HG02885 (cell line): Measurements from ENCODE around the gene PARD6G.
"Not testable (repeated sequence)": the region's sequence is repeated elsewhere in the genome, so short reads cannot be mapped to it uniquely, and the experiment has no call there.

ENCODE experiments used
- ATAC-seq: cut with Tn5 transposase; IDR thresholded peaks from one replicate; pipeline ENCODE4 v1.9.1; 2021; ENCODE audit warnings: mild to moderate bottlenecking; ENCODE audit not compliant: unreplicated experiment, poor library complexity

Gene PARD6G

GRCh38 chr18:80247393-80247841, at the start of gene PARD6G:
Gene PARD6G, minus strand, starts transcription at chr18:80247514. Its CDS starts 166 bp downstream, at chr18:80247348.
- ATAC-seq = peak; percentile 60

GRCh38 chr18:80262241-80263033, 15.1 kb upstream of the PARD6G start:
- not testable (repeated sequence) for ATAC-seq

- ATAC-seq = no peak
These were observed 12.3 kb upstream of the PARD6G start for GRCh38 chr18:80259610-80260009.

- no peak for ATAC-seq
These were observed 11.3 kb upstream of the PARD6G start for GRCh38 chr18:80258640-80259039.

- not testable (repeated sequence) for ATAC-seq
These were observed 10.5 kb upstream of the PARD6G start for GRCh38 chr18:80257579-80258543.

- ATAC-seq = no peak
These were observed 7.7 kb upstream of the PARD6G start for GRCh38 chr18:80254971-80255500.

GRCh38 chr18:80253871-80254492, 6.7 kb upstream of the PARD6G start:
- ATAC-seq = no peak

GRCh38 chr18:80253236-80253635, 5.9 kb upstream of the PARD6G start:
- ATAC-seq = no peak

GRCh38 chr18:80252136-80252535, 4.8 kb upstream of the PARD6G start:
- no peak for ATAC-seq

GRCh38 chr18:80251700-80252099, 4.4 kb upstream of the PARD6G start:
- no peak for ATAC-seq

GRCh38 chr18:80250740-80251364, 3.5 kb upstream of the PARD6G start:
- ATAC-seq = no peak

GRCh38 chr18:80249217-80250093, 2.1 kb upstream of the PARD6G start:
- ATAC-seq = no peak

GRCh38 chr18:80246445-80247392, 595 bp downstream of the PARD6G start:
- peak; percentile 31 for ATAC-seq

- no peak for ATAC-seq
These were observed 1.4 kb downstream of the PARD6G start for GRCh38 chr18:80245781-80246444.

- ATAC-seq = no peak
These were observed 2.2 kb downstream of the PARD6G start for GRCh38 chr18:80244956-80245730.

- ATAC-seq = no peak
These were observed 3.1 kb downstream of the PARD6G start for GRCh38 chr18:80244167-80244566.

- ATAC-seq = no peak
These were observed 4.1 kb downstream of the PARD6G start for GRCh38 chr18:80243204-80243603.
